Measurements from ENCODE around the gene MINDY4. TPM values are rescaled to one million over a fixed set of nuclear protein-coding genes. Genes with fewer than 3 reads are reported as not detected.

The MINDY4 gene
- total RNA-seq, 1 experiment from 2014 or later, result 1.8 TPM

GRCh38 chr7:30751696-30752273, 19.4 kb upstream of the MINDY4 start, which contains the start of gene INMT:
TSS of gene INMT (plus strand) at chr7:30752135. CDS start at chr7:30752151, 16 bp downstream.
- Mint-ChIP-seq H3K4me1 (no peaks in the 10 kb centered on the region), H3K4me3 (no peak within 1 kb of the TSS), H3K27ac (no peak within 1 kb of the TSS), H3K9me3 (peaks cover 14% of the 10 kb centered on the region), H3K27me3 (ENCODE audit: low read depth) (peaks cover 2% of the 10 kb centered on the region; the same call in 1 of the 2 replicates), H3K36me3 (peaks cover 3% of the 10 kb centered on the region; the same call in 1 of the 2 replicates)
- ATAC-seq, result no peak
- ChIA-PET CTCF (interaction anchor here (0.6 to 1.3 kb wide), 2 partner anchors 21 to 186 kb away, joined by 3 to 4 read pairs; no protein-coding TSS in a partner anchor), POLR2A (no interaction called here)
- no peak for TF ChIP-seq KAT7 (CRISPR knock-in tag; IDR thresholded peaks at IDR 0.05; ENCODE audit: borderline replicate concordance)
- TF ChIP-seq GRHL2 (CRISPR knock-in tag; IDR thresholded peaks at IDR 0.05; ENCODE audit: insufficient replicate concordance, severe bottlenecking), result no peak
- TF ChIP-seq OVOL2 (CRISPR knock-in tag; IDR thresholded peaks at IDR 0.05; ENCODE audit: borderline replicate concordance), result no peak
- TF ChIP-seq ZMAT4 (CRISPR knock-in tag; IDR thresholded peaks at IDR 0.05), result no peak
- TF ChIP-seq ELF4 (CRISPR knock-in tag; IDR thresholded peaks at IDR 0.05; ENCODE audit: low read depth), result no peak
- no peak for TF ChIP-seq ZNF425 (CRISPR knock-in tag; conservative IDR thresholded peaks at IDR 0.05)
- no peak for TF ChIP-seq CREM (CRISPR knock-in tag; IDR thresholded peaks at IDR 0.05)
- TF ChIP-seq ATF6 (CRISPR knock-in tag; IDR thresholded peaks at IDR 0.05), result no peak
- TF ChIP-seq NFATC4 (CRISPR knock-in tag; IDR thresholded peaks at IDR 0.05), result no peak
- TF ChIP-seq ZNF281 (CRISPR knock-in tag; IDR thresholded peaks at IDR 0.05), result no peak
- no peak for TF ChIP-seq RORB (CRISPR knock-in tag; IDR thresholded peaks at IDR 0.05)
- TF ChIP-seq ATF3 (CRISPR knock-in tag; conservative IDR thresholded peaks at IDR 0.05), result no peak
- no peak for TF ChIP-seq CBFB (CRISPR knock-in tag; IDR thresholded peaks at IDR 0.05; ENCODE audit: low read depth)
- no peak for TF ChIP-seq CREB1 (CRISPR knock-in tag; IDR thresholded peaks at IDR 0.05)
- no peak for DNase-seq (ENCODE audit: low spot score)

DNA sequence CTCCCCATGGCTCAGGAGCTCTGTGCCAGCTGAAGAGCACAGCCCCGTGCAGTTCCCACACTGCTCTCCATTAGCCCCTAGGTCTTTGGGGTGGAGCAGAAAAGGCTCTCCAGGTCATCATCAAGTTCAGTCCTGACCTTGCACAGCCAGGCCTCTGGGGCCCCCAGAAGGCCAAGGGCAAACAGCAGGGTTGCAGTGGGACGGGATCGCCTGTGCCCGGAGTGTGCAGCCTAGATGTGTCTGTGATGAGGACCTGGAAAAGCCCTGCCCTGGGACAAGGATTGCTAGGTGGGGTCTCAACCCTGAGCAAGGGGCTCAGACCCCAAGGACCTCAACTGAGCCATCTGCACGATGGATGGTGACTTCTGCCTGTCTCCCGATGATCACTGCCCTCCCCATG, 18.7 kb upstream of the MINDY4 start:
- Mint-ChIP-seq H3K27me3 (ENCODE audit: low read depth) (peaks cover 2% of the 10 kb centered on the region; the same call in 1 of the 2 replicates), H3K27ac (no peak overlapping the region), H3K36me3 (peaks cover 3% of the 10 kb centered on the region; the same call in 1 of the 2 replicates), H3K9me3 (peaks cover 14% of the 10 kb centered on the region), H3K4me3 (no peak overlapping the region), H3K4me1 (no peaks in the 10 kb centered on the region)
- ChIA-PET CTCF (no interaction called here), POLR2A (no interaction called here)
- ATAC-seq, result no peak
- DNase-seq (ENCODE audit: low spot score), result no peak
- no peak for TF ChIP-seq ZBTB21 (CRISPR knock-in tag; IDR thresholded peaks at IDR 0.05; ENCODE audit: borderline replicate concordance)
- TF ChIP-seq FOXJ3 (CRISPR knock-in tag; IDR thresholded peaks at IDR 0.05; ENCODE audit: borderline replicate concordance), result no peak
- TF ChIP-seq RORB (CRISPR knock-in tag; IDR thresholded peaks at IDR 0.05), result no peak
- no peak for TF ChIP-seq ZNF671 (CRISPR knock-in tag; IDR thresholded peaks at IDR 0.05)

Measured in WTC11 (cell line).